Panc1 (cell line): ENCODE results near the gene HK2.

ENCODE experiments used
- POLR2AphosphoS5 ChIP-seq: IDR thresholded peaks from 2 replicates; pipeline ENCODE4 v1.6.1; 2012; ENCODE audit warnings: mild to moderate bottlenecking, low read depth, low read length, moderate library complexity
- SIN3A ChIP-seq: IDR thresholded peaks from 2 replicates; pipeline ENCODE4 v1.6.1; 2012; ENCODE audit warnings: low read depth, mild to moderate bottlenecking, low read length, moderate library complexity, borderline replicate concordance; ENCODE audit not compliant: insufficient read depth
- TF ChIP-seq, protein P1 (sequence below): fragments of 450-650 bp; IDR thresholded peaks from 2 replicates; pipeline ENCODE4 v1.5.1; 2017; ENCODE audit warnings: mild to moderate bottlenecking
- TF ChIP-seq, protein P2 (sequence below), 2 experiments: IDR thresholded peaks; 2 replicates each; pipeline ENCODE4 v1.6.1; 2011 to 2012; ENCODE audit warnings: low read depth in 2 of 2, control low read depth in 1 of 2, low read length in 1 of 2, mild to moderate bottlenecking in 1 of 2, moderate library complexity in 1 of 2; ENCODE audit not compliant: insufficient read depth in 1 of 2

DNA sequence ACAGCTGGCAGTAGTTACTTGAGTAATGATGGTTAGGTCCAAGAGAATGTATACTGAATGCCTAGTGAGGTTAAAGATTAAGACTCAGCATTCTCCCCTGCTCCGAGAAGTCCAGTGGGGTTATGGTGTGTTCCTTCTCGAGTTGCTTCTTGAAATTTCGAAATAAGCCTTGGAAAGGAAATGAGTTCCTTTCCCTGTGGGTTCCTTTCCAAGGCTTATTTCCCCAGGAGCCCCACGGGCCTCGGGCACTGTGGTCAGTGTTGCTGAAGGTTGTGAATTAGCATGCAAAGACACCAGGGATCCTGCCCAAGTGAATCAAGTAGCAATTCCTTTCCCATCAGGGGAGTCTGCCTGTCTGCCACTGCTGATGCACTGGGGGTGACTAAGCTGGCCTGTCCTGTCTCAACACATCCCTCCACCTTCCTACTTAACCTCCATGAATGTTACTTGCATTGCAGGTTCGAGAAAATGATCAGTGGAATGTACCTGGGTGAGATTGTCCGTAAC, 53.6 kb downstream of the HK2 start:
- no peak for TF ChIP-seq POLR2AphosphoS5
- TF ChIP-seq, protein P1, sequence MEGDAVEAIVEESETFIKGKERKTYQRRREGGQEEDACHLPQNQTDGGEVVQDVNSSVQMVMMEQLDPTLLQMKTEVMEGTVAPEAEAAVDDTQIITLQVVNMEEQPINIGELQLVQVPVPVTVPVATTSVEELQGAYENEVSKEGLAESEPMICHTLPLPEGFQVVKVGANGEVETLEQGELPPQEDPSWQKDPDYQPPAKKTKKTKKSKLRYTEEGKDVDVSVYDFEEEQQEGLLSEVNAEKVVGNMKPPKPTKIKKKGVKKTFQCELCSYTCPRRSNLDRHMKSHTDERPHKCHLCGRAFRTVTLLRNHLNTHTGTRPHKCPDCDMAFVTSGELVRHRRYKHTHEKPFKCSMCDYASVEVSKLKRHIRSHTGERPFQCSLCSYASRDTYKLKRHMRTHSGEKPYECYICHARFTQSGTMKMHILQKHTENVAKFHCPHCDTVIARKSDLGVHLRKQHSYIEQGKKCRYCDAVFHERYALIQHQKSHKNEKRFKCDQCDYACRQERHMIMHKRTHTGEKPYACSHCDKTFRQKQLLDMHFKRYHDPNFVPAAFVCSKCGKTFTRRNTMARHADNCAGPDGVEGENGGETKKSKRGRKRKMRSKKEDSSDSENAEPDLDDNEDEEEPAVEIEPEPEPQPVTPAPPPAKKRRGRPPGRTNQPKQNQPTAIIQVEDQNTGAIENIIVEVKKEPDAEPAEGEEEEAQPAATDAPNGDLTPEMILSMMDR = no peak
- TF ChIP-seq, protein P2, sequence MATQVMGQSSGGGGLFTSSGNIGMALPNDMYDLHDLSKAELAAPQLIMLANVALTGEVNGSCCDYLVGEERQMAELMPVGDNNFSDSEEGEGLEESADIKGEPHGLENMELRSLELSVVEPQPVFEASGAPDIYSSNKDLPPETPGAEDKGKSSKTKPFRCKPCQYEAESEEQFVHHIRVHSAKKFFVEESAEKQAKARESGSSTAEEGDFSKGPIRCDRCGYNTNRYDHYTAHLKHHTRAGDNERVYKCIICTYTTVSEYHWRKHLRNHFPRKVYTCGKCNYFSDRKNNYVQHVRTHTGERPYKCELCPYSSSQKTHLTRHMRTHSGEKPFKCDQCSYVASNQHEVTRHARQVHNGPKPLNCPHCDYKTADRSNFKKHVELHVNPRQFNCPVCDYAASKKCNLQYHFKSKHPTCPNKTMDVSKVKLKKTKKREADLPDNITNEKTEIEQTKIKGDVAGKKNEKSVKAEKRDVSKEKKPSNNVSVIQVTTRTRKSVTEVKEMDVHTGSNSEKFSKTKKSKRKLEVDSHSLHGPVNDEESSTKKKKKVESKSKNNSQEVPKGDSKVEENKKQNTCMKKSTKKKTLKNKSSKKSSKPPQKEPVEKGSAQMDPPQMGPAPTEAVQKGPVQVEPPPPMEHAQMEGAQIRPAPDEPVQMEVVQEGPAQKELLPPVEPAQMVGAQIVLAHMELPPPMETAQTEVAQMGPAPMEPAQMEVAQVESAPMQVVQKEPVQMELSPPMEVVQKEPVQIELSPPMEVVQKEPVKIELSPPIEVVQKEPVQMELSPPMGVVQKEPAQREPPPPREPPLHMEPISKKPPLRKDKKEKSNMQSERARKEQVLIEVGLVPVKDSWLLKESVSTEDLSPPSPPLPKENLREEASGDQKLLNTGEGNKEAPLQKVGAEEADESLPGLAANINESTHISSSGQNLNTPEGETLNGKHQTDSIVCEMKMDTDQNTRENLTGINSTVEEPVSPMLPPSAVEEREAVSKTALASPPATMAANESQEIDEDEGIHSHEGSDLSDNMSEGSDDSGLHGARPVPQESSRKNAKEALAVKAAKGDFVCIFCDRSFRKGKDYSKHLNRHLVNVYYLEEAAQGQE (IDR thresholded peaks at IDR 0.05; ENCODE audit: insufficient read depth in 1 of 2, low read depth in 2 of 2, low read length in 1 of 2) = no peak
- no peak for TF ChIP-seq SIN3A
